ENCODE results near the gene TRAK1.

- TF ChIP-seq POLR2A (IDR thresholded peaks at IDR 0.05; ENCODE audit: low read depth, low read length): no peak
- no peak for TF ChIP-seq POLR2AphosphoS5 (IDR thresholded peaks at IDR 0.05; ENCODE audit: low read depth, low read length)
- no peak for TF ChIP-seq TAF1 (IDR thresholded peaks at IDR 0.05; ENCODE audit: low read depth, low read length)
Observed at GRCh38 chr3:42051384-42052131, 39.6 kb upstream of the TRAK1 start.

Data from GM12891 (cell line).